GM12878 (cell line): ENCODE results near the gene FAM120AOS. TPM values are rescaled to one million over a fixed set of nuclear protein-coding genes. Genes with fewer than 3 reads are reported as not detected.

ENCODE experiments used
- ATAC-seq: fragments of 200-7000 bp; cut with Tn5 transposase; 3 replicates; pipeline ENCODE4 v1.9.1; 2020; ENCODE audit warnings: mild to moderate bottlenecking, moderate library complexity
- BruUV-seq: library from RNA; stranded (reverse); fragments of 400-500 nt; replicated peaks from 2 replicates; lab custom pipeline; 2021; lab: Mats Ljungman, UMichigan
- CTCF ChIA-PET: fragments of 300-600 bp; sonication (Branson Sonifier 250); formaldehyde crosslinking; extraction: SDS; loops from one replicate; lab custom pipeline; 2021; ENCODE audit warnings: inconsistent platforms; lab: Yijun Ruan, JAX
- POLR2A ChIA-PET: fragments of 350-600 bp; formaldehyde crosslinking; extraction: SDS; loops from one replicate; lab custom pipeline; 2021; ENCODE audit warnings: inconsistent platforms; lab: Charles Lee
- RAD21 ChIA-PET: fragments of 300-600 bp; sonication (Branson Sonifier 250); formaldehyde crosslinking; loops from one replicate; lab custom pipeline; 2023; ENCODE audit warnings: antibody characterized with exemption; ENCODE audit not compliant: unreplicated experiment; lab: Charles Lee
- SMC1A ChIA-PET: fragments of 300-600 bp; sonication (Branson Sonifier 250); formaldehyde crosslinking; loops from one replicate; lab custom pipeline; 2023; ENCODE audit not compliant: unreplicated experiment, uncharacterized antibody; lab: Charles Lee
- DNase-seq: peaks from one replicate; pipeline ENCODE4 v3.0.0-alpha.2; 2011; ENCODE audit warnings: low read depth, low spot score
- FAIRE-seq: peaks from 3 replicates; lab custom pipeline; 2011; peaks lifted over from hg19 to GRCh38; lab: Jason Lieb, UNC
- H2AFZ ChIP-seq: 2 replicates; pipeline ENCODE4 v1.6.0; 2011; ENCODE audit warnings: low read depth, low read length, control low read depth; ENCODE audit not compliant: control insufficient read depth
- H3K27ac ChIP-seq: 2 replicates; pipeline ENCODE4 v1.5.1; 2011; ENCODE audit warnings: control low read depth; ENCODE audit not compliant: control insufficient read depth, insufficient read depth
- H3K27me3 ChIP-seq, 2 experiments: replicated peaks in 1 of 2; 2 replicates each; pipeline versions ENCODE4 v1.6.0 to v1.6.1; 2011; ENCODE audit warnings: low read length in 1 of 2; ENCODE audit not compliant: control insufficient read depth in 2 of 2, insufficient read depth in 2 of 2
- H3K36me3 ChIP-seq, 2 experiments: 2 replicates each; pipeline ENCODE4 v1.5.1; 2011; ENCODE audit warnings: low read length in 1 of 2; ENCODE audit not compliant: control insufficient read depth in 2 of 2, insufficient read depth in 2 of 2
- H3K4me1 ChIP-seq: 2 replicates; pipeline ENCODE4 v1.6.1; 2011; ENCODE audit warnings: mild to moderate bottlenecking, low read length, moderate library complexity, mixed read lengths; ENCODE audit not compliant: control insufficient read depth, insufficient read depth
- H3K4me2 ChIP-seq: 2 replicates; pipeline ENCODE4 v1.6.0; 2011; ENCODE audit warnings: control low read depth; ENCODE audit not compliant: control insufficient read depth, insufficient read depth
- H3K4me3 ChIP-seq: fragments of 200-600 bp; sonication (generic); 2 replicates; pipeline ENCODE4 v1.5.1; 2016
- H3K79me2 ChIP-seq: 2 replicates; pipeline ENCODE4 v1.6.0; 2011; ENCODE audit warnings: low read length; ENCODE audit not compliant: control insufficient read depth, insufficient read depth
- H3K9ac ChIP-seq: 2 replicates; pipeline ENCODE4 v1.8.0; 2011; ENCODE audit warnings: low read length, control low read depth, mixed read lengths; ENCODE audit not compliant: control insufficient read depth, insufficient read depth
- H3K9me3 ChIP-seq: replicated peaks from 3 replicates; pipeline ENCODE4 v1.5.1; 2011; ENCODE audit warnings: mild to moderate bottlenecking, low read length; ENCODE audit not compliant: control insufficient read depth, insufficient read depth
- H4K20me1 ChIP-seq: 2 replicates; pipeline ENCODE4 v1.6.0; 2011; ENCODE audit not compliant: control insufficient read depth, insufficient read depth
- ASH2L ChIP-seq: fragments of 300-600, 200-600 bp; sonication (generic); IDR thresholded peaks from 2 replicates; pipeline ENCODE4 v1.6.1; 2017; ENCODE audit warnings: low read depth, mild to moderate bottlenecking, borderline replicate concordance
- EZH2 ChIP-seq: IDR thresholded peaks from 2 replicates; pipeline ENCODE4 v1.6.1; 2012; ENCODE audit warnings: low read depth, mild to moderate bottlenecking, control low read depth, inconsistent platforms, low read length, borderline replicate concordance; ENCODE audit not compliant: control insufficient read depth
- GATAD2B ChIP-seq: fragments of 450-650 bp; conservative IDR thresholded peaks from 2 replicates; pipeline ENCODE4 v1.6.1; 2017; ENCODE audit warnings: low read depth, mild to moderate bottlenecking, moderate library complexity
- IRF4 ChIP-seq: IDR thresholded peaks from 2 replicates; pipeline ENCODE4 v1.6.1; 2011; ENCODE audit warnings: low read depth, low read length
- KLF5 ChIP-seq: fragments of 450-650 bp; IDR thresholded peaks from 2 replicates; pipeline ENCODE4 v1.6.1; 2014; ENCODE audit warnings: mild to moderate bottlenecking; ENCODE audit not compliant: partially characterized antibody
- MTA3 ChIP-seq: IDR thresholded peaks from 2 replicates; pipeline ENCODE4 v1.6.1; 2012; ENCODE audit warnings: low read length, inconsistent platforms, borderline replicate concordance
- MYC ChIP-seq: IDR thresholded peaks from 2 replicates; pipeline ENCODE4 v1.6.1; 2011; ENCODE audit warnings: mild to moderate bottlenecking, low read length, moderate library complexity, inconsistent platforms; ENCODE audit not compliant: insufficient read depth, insufficient replicate concordance, insufficient read length, severe bottlenecking
- PAX5 ChIP-seq: IDR thresholded peaks from 2 replicates; pipeline ENCODE4 v1.6.1; 2011; ENCODE audit warnings: low read depth, low read length, borderline replicate concordance
- RAD21 ChIP-seq: IDR thresholded peaks from 2 replicates; pipeline ENCODE4 v1.6.1; 2011; ENCODE audit warnings: mild to moderate bottlenecking, low read depth, low read length, moderate library complexity; ENCODE audit not compliant: insufficient read depth
- RAD51 ChIP-seq: fragments of 450-650 bp; IDR thresholded peaks from 2 replicates; pipeline ENCODE4 v1.6.1; 2016; ENCODE audit warnings: moderate library complexity, mild to moderate bottlenecking, inconsistent platforms
- STAT3 ChIP-seq: IDR thresholded peaks from 2 replicates; pipeline ENCODE4 v1.6.1; 2011; ENCODE audit warnings: low read depth, low read length, improper control_type of control experiment
- YY1 ChIP-seq: IDR thresholded peaks from 2 replicates; pipeline ENCODE4 v1.6.1; 2011; ENCODE audit warnings: low read depth, mild to moderate bottlenecking, low read length
- ZBED1 ChIP-seq: IDR thresholded peaks from 2 replicates; pipeline ENCODE4 v1.6.1; 2016; ENCODE audit warnings: borderline replicate concordance
- WGBS: methylation state at CpG from one replicate; pipeline ENCODE4 v1.1.6; 2016; ENCODE audit warnings: low lambda C conversion rate; ENCODE audit not compliant: insufficient replicate concordance, insufficient coverage; ENCODE audit errors: missing lambda C conversion rate; 5-methylcytosine and 5-hydroxymethylcytosine counted together
- in situ Hi-C: fragments of 300-500 bp; cut with MboI; formaldehyde crosslinking; loops from 9 replicates; pipeline ENCODE4 v1.14.3; 2018; ENCODE audit warnings: mixed read lengths
- intact Hi-C: fragments of 100-400 bp; cut with micrococcal nuclease; formaldehyde crosslinking; loops from one replicate; pipeline ENCODE4 v1.14.2; 2022; ENCODE audit not compliant: unreplicated experiment
- polyA plus RNA-seq, 11 experiments: library from polyadenylated mRNA; depleted of rRNA in 4 of 11; unstranded in 6 of 11; stranded (reverse) in 5 of 11; fragments of >200 nt; fragmentation: Nextera tagmentation in 4 of 11; fragmentation: Illumina TruSeq in 1 of 11; extraction: Ambion mirVana in 4 of 11; extraction: Trizol in 1 of 11; gene quantifications; 1 replicate in 1 of 11; 2 replicates in 10 of 11; pipeline versions ENCODE4 v1.2.1 to v1.2.3, GENCODE V29; 2011 to 2016; ENCODE audit warnings: inconsistent platforms in 2 of 11, missing spikeins in 2 of 11, low read depth in 1 of 11
- total RNA-seq, 4 experiments: library from RNA; depleted of rRNA in 3 of 4; stranded (reverse); fragments of >200 nt in 3 of 4; fragmentation: Illumina TruSeq in 1 of 4; extraction: Trizol in 1 of 4; gene quantifications; 2 replicates each; pipeline versions ENCODE4 v1.2.1 to v1.2.3, GENCODE V29; 2013 to 2021

Gene FAM120AOS
- total and polyA plus RNA-seq, 10 of the 15 experiments (the other 5 are each of a cell fraction or from before 2014, with no cell fraction given): 15.9 to 55.1 (median 34.6) TPM

DNA sequence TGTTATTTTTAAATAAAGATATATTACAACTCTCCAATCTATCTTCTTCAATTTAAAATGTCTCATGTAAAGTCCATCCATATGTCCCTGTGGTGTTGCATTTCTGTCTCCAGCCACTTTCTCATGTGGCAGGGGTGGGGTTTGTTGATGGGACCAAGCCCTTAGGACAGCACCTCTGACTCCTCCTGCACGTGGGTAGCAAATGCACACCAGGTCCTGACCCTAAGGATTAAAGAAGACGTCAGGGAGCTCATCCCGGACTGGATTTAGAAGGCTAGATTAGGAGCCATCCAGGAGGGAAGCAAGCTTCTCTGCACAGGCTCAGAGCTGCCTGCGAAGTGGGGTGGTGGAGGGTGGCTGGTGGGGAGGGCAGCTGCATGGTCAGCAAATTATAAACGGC is 38.9 kb upstream of the FAM120AOS start:
- TF ChIP-seq STAT3: no peak
- no peak for TF ChIP-seq KLF5
- TF ChIP-seq EZH2: no peak
- TF ChIP-seq, all 136 proteins: peak for 0
- no TSS peak for BruUV-seq
- in situ Hi-C loops: no loop called here
- H3K27ac ChIP-seq: no peak overlapping the region
- no peak overlapping the region for H3K4me3 ChIP-seq
- H3K4me1 ChIP-seq: 0 out of 2 replicates have a peak, but pooled peaks cover 3% of the 10 kb centered on the region
- FAIRE-seq: no peak
- WGBS: 68% methylated on average over 5 of the region's 5 CpGs
- DNase-seq: no peak
- ATAC-seq: no peak
- SMC1A ChIA-PET: no interaction called here
- intact Hi-C loops: no loop called here
- no peak overlapping the region for H3K9ac ChIP-seq
- H3K9me3 ChIP-seq: no peaks in the 10 kb centered on the region
- RAD21 ChIA-PET: no interaction called here
- POLR2A ChIA-PET: interaction anchor here (0.5 kb wide), 1 partner anchor 259 kb away, joined by 4 read pairs; no protein-coding TSS in a partner anchor
- H3K4me2 ChIP-seq: no peak overlapping the region
- H3K36me3 ChIP-seq: peaks cover 21 to 28% of the 10 kb centered on the region in 2 experiments
- no peaks in the 10 kb centered on the region for H3K27me3 ChIP-seq
- peaks cover 6% of the 10 kb centered on the region for H3K79me2 ChIP-seq
- CTCF ChIA-PET: interaction anchor here (0.6 kb wide), 1 partner anchor 11 kb away, joined by 3 read pairs; no protein-coding TSS in a partner anchor
- H2AFZ ChIP-seq: no peak overlapping the region
- H4K20me1 ChIP-seq: no peaks in the 10 kb centered on the region

GRCh38 chr9:93491593-93492232 is 38.3 kb upstream of the FAM120AOS start:
- peaks cover 6% of the 10 kb centered on the region for H3K79me2 ChIP-seq
- no peak for DNase-seq
- no peaks in the 10 kb centered on the region for H3K9me3 ChIP-seq
- SMC1A ChIA-PET: interaction anchor here (1.3 kb wide), 1 partner anchor 20 kb away, joined by 4 read pairs; no protein-coding TSS in a partner anchor
- POLR2A ChIA-PET: no interaction called here
- intact Hi-C loops: no loop called here
- WGBS: 94% methylated on average over 3 of the region's 3 CpGs
- no peak overlapping the region for H3K4me3 ChIP-seq
- in situ Hi-C loops: no loop called here
- H3K27me3 ChIP-seq: no peaks in the 10 kb centered on the region
- no peak overlapping the region for H3K27ac ChIP-seq
- CTCF ChIA-PET: interaction anchor here (0.5 kb wide), 1 partner anchor 107 kb away, joined by 3 read pairs; no protein-coding TSS in a partner anchor
- H4K20me1 ChIP-seq: no peaks in the 10 kb centered on the region
- RAD21 ChIA-PET: no interaction called here
- ATAC-seq: no peak
- TF ChIP-seq IRF4 (no peak), GATAD2B (no peak), YY1 (no peak), RAD51 (no peak), ASH2L (no peak), RAD21 (no peak), ZBED1 (no peak), MYC (no peak), PAX5 (no peak), MTA3 (no peak)
- no peak overlapping the region for H2AFZ ChIP-seq
- no peak for FAIRE-seq
- H3K9ac ChIP-seq: no peak overlapping the region
- peaks cover 21 to 24% of the 10 kb centered on the region in 2 experiments for H3K36me3 ChIP-seq
- 0 out of 2 replicates have a peak, but pooled peaks cover 3% of the 10 kb centered on the region for H3K4me1 ChIP-seq
- H3K4me2 ChIP-seq: no peak overlapping the region
- no TSS peak for BruUV-seq
